ENCODE measurements around the gene UNC13A. TPM values are rescaled to one million over a fixed set of nuclear protein-coding genes. Genes with fewer than 3 reads are reported as not detected.

UNC13A gene
- total and polyA plus RNA-seq, 7 donors: under 0.01 to 0.83 (median 0.60) TPM

GRCh38 chr19:17655751-17656472 lies 32.2 kb downstream of the UNC13A start:
- intact Hi-C loops (cut with DNase I): no loop called here
- no peak for DNase-seq
- 73 to 83% methylated on average over 25 of the region's 25 CpGs for WGBS, 2 donors
- H3K27ac ChIP-seq: no peak overlapping the region
- H3K36me3 ChIP-seq: no peaks in the 10 kb centered on the region
- no peaks in the 10 kb centered on the region for H3K4me1 ChIP-seq
- no peak overlapping the region for H3K4me3 ChIP-seq
- H3K27me3 ChIP-seq: no peaks in the 10 kb centered on the region
- peaks cover 0 to 6% (median 4%) of the 10 kb centered on the region in 4 donors for H3K9me3 ChIP-seq
- TF ChIP-seq POLR2AphosphoS5 (IDR thresholded peaks at IDR 0.05) (no peak), CTCF (IDR thresholded peaks at IDR 0.05) (no peak), POLR2A (IDR thresholded peaks at IDR 0.05) (no peak), EP300 (IDR thresholded peaks at IDR 0.05) (no peak)

- Histone ChIP-seq H3K36me3 (no peaks in the 10 kb centered on the region), H3K27me3 (no peaks in the 10 kb centered on the region), H3K4me3 (no peak overlapping the region), H3K27ac (no peak overlapping the region), H3K9me3 (peaks cover 0 to 6% (median 4%) of the 10 kb centered on the region in 4 donors), H3K4me1 (no peaks in the 10 kb centered on the region)
- no peak for DNase-seq
- WGBS, 2 donors: 25 to 57% methylated on average over 9 of the region's 9 CpGs
- TF ChIP-seq POLR2AphosphoS5 (IDR thresholded peaks at IDR 0.05) (no peak), EP300 (IDR thresholded peaks at IDR 0.05) (no peak), POLR2A (IDR thresholded peaks at IDR 0.05) (no peak), CTCF (IDR thresholded peaks at IDR 0.05) (no peak)
- intact Hi-C loops (cut with DNase I): no loop called here
Measured at GRCh38 chr19:17654993-17655392, 33.2 kb downstream of the UNC13A start.

- Histone ChIP-seq H3K9me3 (peaks cover 0 to 6% (median 4%) of the 10 kb centered on the region in 4 donors), H3K4me1 (no peaks in the 10 kb centered on the region), H3K27me3 (peaks cover 0 to 1% (median 0%) of the 10 kb centered on the region in 3 donors), H3K36me3 (no peaks in the 10 kb centered on the region), H3K4me3 (no peak overlapping the region), H3K27ac (no peak overlapping the region)
- WGBS, 2 donors: 82 to 90% methylated on average over 4 of the region's 4 CpGs
- intact Hi-C loops (cut with DNase I): no loop called here
- no peak for DNase-seq
- TF ChIP-seq CTCF (IDR thresholded peaks at IDR 0.05): no peak
Measured at GRCh38 chr19:17652627-17653026, 35.5 kb downstream of the UNC13A start.

- peaks cover 0 to 23% (median 17%) of the 10 kb centered on the region in 3 donors for H3K27me3 ChIP-seq
- H3K9me3 ChIP-seq: no peaks in the 10 kb centered on the region
- no peaks in the 10 kb centered on the region for H3K36me3 ChIP-seq
- 80 to 85% methylated on average over 12 of the region's 12 CpGs for WGBS, 2 donors
- intact Hi-C loops (cut with DNase I): no loop called here
- no peak overlapping the region for H3K4me3 ChIP-seq
- H3K4me1 ChIP-seq: no peaks in the 10 kb centered on the region
- TF ChIP-seq CTCF (IDR thresholded peaks at IDR 0.05): no peak
- no peak for TF ChIP-seq EP300 (IDR thresholded peaks at IDR 0.05)
- TF ChIP-seq POLR2A (IDR thresholded peaks at IDR 0.05): no peak
- no peak overlapping the region for H3K27ac ChIP-seq
- DNase-seq: no peak
Measured at GRCh38 chr19:17648786-17649185, 39.4 kb downstream of the UNC13A start.

All from sigmoid colon (tissue), 7 donors.